ENCODE data around the gene GNB4. TPM values are rescaled to one million over a fixed set of nuclear protein-coding genes. Genes with fewer than 3 reads are reported as not detected.

Gene GNB4
- total and polyA plus RNA-seq, 10 of the 15 experiments (the other 5 are each of a cell fraction or from before 2014, with no cell fraction given): 0.14 to 3.4 (median 1.8) TPM

DNA sequence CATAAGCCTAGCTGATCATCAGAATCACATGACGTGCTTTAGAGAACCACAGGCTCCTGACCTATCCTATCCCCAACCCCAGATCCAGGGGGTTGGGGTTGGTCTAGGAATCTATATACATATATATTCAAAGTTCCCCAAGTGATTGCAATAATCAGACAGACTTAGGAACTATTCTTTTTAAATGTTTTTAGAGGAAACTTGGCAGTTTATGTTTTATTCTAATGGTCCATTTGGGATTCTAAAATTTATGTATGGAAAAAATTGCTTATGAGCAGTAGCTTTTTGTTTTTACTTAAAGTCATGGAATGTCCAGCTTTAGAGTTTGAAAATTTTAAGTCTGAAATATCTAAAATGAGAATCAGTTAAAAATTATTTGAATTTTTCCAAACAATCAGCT is 81.6 kb downstream of the GNB4 start:
- Histone ChIP-seq H3K9me3 (replicated peaks; ENCODE audit: control insufficient read depth, insufficient read depth, low read length) (no peaks in the 10 kb centered on the region), H3K27me3 (replicated peaks in 1 of 2; ENCODE audit: control insufficient read depth in 2 of 2, insufficient read depth in 2 of 2, low read length in 1 of 2) (no peaks in the 10 kb centered on the region), H3K36me3 (ENCODE audit: control insufficient read depth in 2 of 2, insufficient read depth in 2 of 2, low read length in 1 of 2) (peaks cover 2 to 40% of the 10 kb centered on the region in 2 experiments), H3K4me2 (ENCODE audit: control insufficient read depth, insufficient read depth) (no peak overlapping the region), H4K20me1 (ENCODE audit: control insufficient read depth, insufficient read depth) (no peaks in the 10 kb centered on the region), H3K27ac (ENCODE audit: control insufficient read depth, insufficient read depth) (no peak overlapping the region), H2AFZ (ENCODE audit: control insufficient read depth, low read depth, low read length) (no peak overlapping the region), H3K4me1 (ENCODE audit: control insufficient read depth, insufficient read depth, low read length) (no peaks in the 10 kb centered on the region), H3K79me2 (ENCODE audit: control insufficient read depth, insufficient read depth, low read length) (no peaks in the 10 kb centered on the region), H3K4me3 (no peak overlapping the region), H3K9ac (ENCODE audit: control insufficient read depth, insufficient read depth, low read length) (no peak overlapping the region)
- no peak for TF ChIP-seq TBL1XR1 (IDR thresholded peaks at IDR 0.05; ENCODE audit: low read depth, low read length)
- TF ChIP-seq, protein P1, sequence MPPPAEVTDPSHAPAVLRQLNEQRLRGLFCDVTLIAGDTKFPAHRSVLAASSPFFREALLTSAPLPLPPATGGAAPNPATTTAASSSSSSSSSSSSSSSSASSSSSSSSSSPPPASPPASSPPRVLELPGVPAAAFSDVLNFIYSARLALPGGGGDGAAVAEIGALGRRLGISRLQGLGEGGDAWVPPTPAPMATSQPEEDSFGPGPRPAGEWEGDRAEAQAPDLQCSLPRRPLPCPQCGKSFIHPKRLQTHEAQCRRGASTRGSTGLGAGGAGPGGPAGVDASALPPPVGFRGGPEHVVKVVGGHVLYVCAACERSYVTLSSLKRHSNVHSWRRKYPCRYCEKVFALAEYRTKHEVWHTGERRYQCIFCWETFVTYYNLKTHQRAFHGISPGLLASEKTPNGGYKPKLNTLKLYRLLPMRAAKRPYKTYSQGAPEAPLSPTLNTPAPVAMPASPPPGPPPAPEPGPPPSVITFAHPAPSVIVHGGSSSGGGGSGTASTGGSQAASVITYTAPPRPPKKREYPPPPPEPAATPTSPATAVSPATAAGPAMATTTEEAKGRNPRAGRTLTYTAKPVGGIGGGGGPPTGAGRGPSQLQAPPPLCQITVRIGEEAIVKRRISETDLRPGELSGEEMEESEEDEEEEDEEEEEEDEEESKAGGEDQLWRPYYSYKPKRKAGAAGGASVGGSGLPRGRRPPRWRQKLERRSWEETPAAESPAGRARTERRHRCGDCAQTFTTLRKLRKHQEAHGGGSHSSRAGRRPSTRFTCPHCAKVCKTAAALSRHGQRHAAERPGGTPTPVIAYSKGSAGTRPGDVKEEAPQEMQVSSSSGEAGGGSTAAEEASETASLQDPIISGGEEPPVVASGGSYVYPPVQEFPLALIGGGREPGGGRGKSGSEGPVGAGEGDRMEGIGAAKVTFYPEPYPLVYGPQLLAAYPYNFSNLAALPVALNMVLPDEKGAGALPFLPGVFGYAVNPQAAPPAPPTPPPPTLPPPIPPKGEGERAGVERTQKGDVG (CRISPR knock-in tag; IDR thresholded peaks at IDR 0.05): no peak
- no peak for TF ChIP-seq JUND (IDR thresholded peaks at IDR 0.05; ENCODE audit: low read depth, low read length)
- TF ChIP-seq IKZF2 (IDR thresholded peaks at IDR 0.05): no peak
- FAIRE-seq (no peak), DNase-seq (ENCODE audit: low read depth, low spot score) (no peak), ATAC-seq (no peak)
- ChIA-PET CTCF (interaction anchor here (1.0 to 1.3 kb wide), 4 partner anchors 16 to 27 kb away, joined by 3 read pairs; no protein-coding TSS in a partner anchor), POLR2A (interaction anchor here (0.6 kb wide), 1 partner anchor 1243 kb away, joined by 4 read pairs; no protein-coding TSS in a partner anchor), SMC1A (ENCODE audit: uncharacterized antibody, unreplicated experiment) (interaction anchor here (0.6 to 1.2 kb wide), 8 partner anchors 11 to 313 kb away, joined by 3 to 4 read pairs (median 3); no protein-coding TSS in a partner anchor), RAD21 (ENCODE audit: unreplicated experiment) (no interaction called here)
- intact Hi-C loops (cut with micrococcal nuclease; ENCODE audit: unreplicated experiment): no loop called here
- no TSS peak for BruUV-seq (replicated peaks)
- in situ Hi-C loops (cut with MboI): no loop called here
- 93% methylated on average over 1 of the region's 1 CpG for WGBS (ENCODE audit: insufficient coverage, insufficient replicate concordance, low lambda C conversion rate, missing lambda C conversion rate)

Data from GM12878 (cell line).